Measurements from ENCODE around the gene ADCY10. TPM values are rescaled to one million over a fixed set of nuclear protein-coding genes. Genes with fewer than 3 reads are reported as not detected.

The ADCY10 gene
- polyA plus RNA-seq, 3 donors: 0.09 TPM; not detected in 2

- H3K27me3 Mint-ChIP-seq (ENCODE audit: low read depth in 3 of 3): peaks cover 0 to 3% (median 0%) of the 10 kb centered on the region in 3 donors
- no peak for DNase-seq
- no peaks in the 10 kb centered on the region for H3K4me1 Mint-ChIP-seq
- no peak overlapping the region for H3K4me3 Mint-ChIP-seq
- TF ChIP-seq CTCF (IDR thresholded peaks at IDR 0.05): no peak
- no peak overlapping the region for H3K9ac ChIP-seq (ENCODE audit: insufficient read depth, low read length, poor library complexity, severe bottlenecking)
- no peak overlapping the region for H3K4me3 ChIP-seq (replicated peaks in 1 of 3; ENCODE audit: low read depth in 2 of 3, low read length in 3 of 3)
- H3K27ac ChIP-seq (ENCODE audit: low read depth in 1 of 2, low read length in 2 of 2): no peak overlapping the region
- no peak overlapping the region for H3K27ac Mint-ChIP-seq
- no peak overlapping the region for H3K4me2 ChIP-seq (replicated peaks; ENCODE audit: extremely low read depth, low read length, poor library complexity, severe bottlenecking)
- H3K36me3 ChIP-seq (replicated peaks in 1 of 2; ENCODE audit: control insufficient read depth in 1 of 2, insufficient read depth in 2 of 2, low read length in 2 of 2): no peaks in the 10 kb centered on the region
- H3K9me3 ChIP-seq (replicated peaks in 1 of 2; ENCODE audit: control insufficient read depth in 1 of 2, insufficient read depth in 1 of 2, low read length in 2 of 2): no peaks in the 10 kb centered on the region
- H3K4me1 ChIP-seq (ENCODE audit: control insufficient read depth in 1 of 2, insufficient read depth in 2 of 2, low read length in 2 of 2): no peaks in the 10 kb centered on the region
- peaks cover 0 to 6% (median 0%) of the 10 kb centered on the region in 7 donors for H3K9me3 Mint-ChIP-seq
- H3K27me3 ChIP-seq (ENCODE audit: control insufficient read depth in 2 of 2, insufficient read depth in 2 of 2, low read length in 2 of 2): no peaks in the 10 kb centered on the region
- no peak overlapping the region for H2AFZ ChIP-seq (ENCODE audit: insufficient read depth, low read depth, low read length, poor library complexity, severe bottlenecking)
- WGBS (ENCODE audit: insufficient coverage): no CpG with 5 or more reads among the region's 1 CpG
- H4K20me1 ChIP-seq (ENCODE audit: insufficient read depth, low read length): no peaks in the 10 kb centered on the region
- intact Hi-C loops (cut with micrococcal nuclease): no loop called here
- H3K79me2 ChIP-seq (ENCODE audit: insufficient read depth, low read length): no peaks in the 10 kb centered on the region
- H3K36me3 Mint-ChIP-seq: no peaks in the 10 kb centered on the region
Observed at GRCh38 chr1:167862432-167863076, 51.4 kb downstream of the ADCY10 start.

- no peaks in the 10 kb centered on the region for H3K27me3 ChIP-seq (ENCODE audit: control insufficient read depth in 2 of 2, insufficient read depth in 2 of 2, low read length in 2 of 2)
- H3K4me1 ChIP-seq (ENCODE audit: control insufficient read depth in 1 of 2, insufficient read depth in 2 of 2, low read length in 2 of 2): no peaks in the 10 kb centered on the region
- no peaks in the 10 kb centered on the region for H3K36me3 ChIP-seq (replicated peaks in 1 of 2; ENCODE audit: control insufficient read depth in 1 of 2, insufficient read depth in 2 of 2, low read length in 2 of 2)
- Mint-ChIP-seq H3K9me3 (peaks cover 0 to 6% (median 0%) of the 10 kb centered on the region in 7 donors), H3K4me1 (no peaks in the 10 kb centered on the region), H3K27me3 (ENCODE audit: low read depth in 3 of 3) (peaks cover 0 to 3% (median 0%) of the 10 kb centered on the region in 3 donors), H3K4me3 (no peak overlapping the region), H3K27ac (no peak overlapping the region), H3K36me3 (no peaks in the 10 kb centered on the region)
- intact Hi-C loops (cut with micrococcal nuclease): no loop called here
- no peak for DNase-seq
- H4K20me1 ChIP-seq (ENCODE audit: insufficient read depth, low read length): no peaks in the 10 kb centered on the region
- H2AFZ ChIP-seq (ENCODE audit: insufficient read depth, low read depth, low read length, poor library complexity, severe bottlenecking): no peak overlapping the region
- TF ChIP-seq CTCF (IDR thresholded peaks at IDR 0.05): no peak
- no peak overlapping the region for H3K9ac ChIP-seq (ENCODE audit: insufficient read depth, low read length, poor library complexity, severe bottlenecking)
- H3K9me3 ChIP-seq (replicated peaks in 1 of 2; ENCODE audit: control insufficient read depth in 1 of 2, insufficient read depth in 1 of 2, low read length in 2 of 2): no peaks in the 10 kb centered on the region
- no peak overlapping the region for H3K27ac ChIP-seq (ENCODE audit: low read depth in 1 of 2, low read length in 2 of 2)
- H3K4me2 ChIP-seq (replicated peaks; ENCODE audit: extremely low read depth, low read length, poor library complexity, severe bottlenecking): no peak overlapping the region
- no peaks in the 10 kb centered on the region for H3K79me2 ChIP-seq (ENCODE audit: insufficient read depth, low read length)
- no CpG with 5 or more reads among the region's 8 CpGs for WGBS (ENCODE audit: insufficient coverage)
- H3K4me3 ChIP-seq (replicated peaks in 1 of 3; ENCODE audit: low read depth in 2 of 3, low read length in 3 of 3): no peak overlapping the region
Observed at GRCh38 chr1:167861664-167862381, 52.1 kb downstream of the ADCY10 start.

Data from CD14-positive monocyte (primary cell).